Naive thymus-derived CD4-positive, alpha-beta T cell (primary cell): ENCODE results near the gene DEPDC1B. TPM values are rescaled to one million over a fixed set of nuclear protein-coding genes. Genes with fewer than 3 reads are reported as not detected.
"Not testable (repeated sequence)": the region's sequence is repeated elsewhere in the genome, so short reads cannot be mapped to it uniquely, and the experiment has no call there.

Experiments
- ATAC-seq: fragments of 150-1000 bp; cut with Tn5 transposase; 2 replicates; pipeline ENCODE4 v1.10.0; 2021; ENCODE audit warnings: mild to moderate bottlenecking, moderate library complexity
- CTCF ChIA-PET: fragments of 350-600 bp; sonication (Branson Sonifier 250); formaldehyde crosslinking; loops from one replicate; lab custom pipeline; 2021; ENCODE audit warnings: antibody characterized with exemption; lab: Charles Lee
- POLR2A ChIA-PET: fragments of 350-600 bp; sonication (Branson Sonifier 250); formaldehyde crosslinking; loops from one replicate; lab custom pipeline; 2021; ENCODE audit warnings: antibody characterized with exemption, inconsistent platforms; lab: Charles Lee
- DNase-seq, 9 donors: peaks; one replicate each; pipeline versions ENCODE4 v3.0.0 to v3.0.0-alpha.2; 2020 to 2022; ENCODE audit warnings: mixed read lengths in 1 of 9
- H3K27ac ChIP-seq: one replicate; pipeline ENCODE4 v1.7.0; 2013; ENCODE audit warnings: mild to moderate bottlenecking, low read depth, low read length, moderate library complexity
- H3K27me3 ChIP-seq, 2 donors: one replicate each; pipeline ENCODE4 v1.7.0; 2013; ENCODE audit warnings: low read length in 2 of 2, mild to moderate bottlenecking in 2 of 2, moderate library complexity in 2 of 2; ENCODE audit not compliant: control insufficient read depth in 2 of 2, insufficient read depth in 2 of 2
- H3K36me3 ChIP-seq, 3 experiments: 1 replicate in 2 of 3; 2 replicates in 1 of 3; pipeline ENCODE4 v1.7.0; 2013; ENCODE audit warnings: low read length in 3 of 3, mild to moderate bottlenecking in 3 of 3, moderate library complexity in 1 of 3; ENCODE audit not compliant: insufficient read depth in 3 of 3, control insufficient read depth in 2 of 3
- H3K4me1 ChIP-seq, 2 donors: one replicate each; pipeline ENCODE4 v1.7.0; 2013; ENCODE audit warnings: low read length in 2 of 2, mild to moderate bottlenecking in 2 of 2, moderate library complexity in 1 of 2; ENCODE audit not compliant: control insufficient read depth in 2 of 2, insufficient read depth in 2 of 2
- H3K4me3 ChIP-seq: 2 replicates; pipeline ENCODE4 v1.7.0; 2013; ENCODE audit warnings: mild to moderate bottlenecking, low read length
- H3K9me3 ChIP-seq, 3 experiments: 1 replicate in 2 of 3; 2 replicates in 1 of 3; pipeline ENCODE4 v1.7.0; 2013; ENCODE audit warnings: low read length in 3 of 3; ENCODE audit not compliant: control insufficient read depth in 2 of 3
- H3K27ac Mint-ChIP-seq, 9 donors: one replicate each; pipeline ENCODE4 v1.8.0; 2020 to 2022; ENCODE audit warnings: mixed read lengths in 9 of 9, mild to moderate bottlenecking in 8 of 9, moderate library complexity in 5 of 9, inconsistent platforms in 2 of 9
- H3K27me3 Mint-ChIP-seq, 5 donors: one replicate each; pipeline ENCODE4 v1.8.0; 2021 to 2022; ENCODE audit warnings: mixed read lengths in 5 of 5, mild to moderate bottlenecking in 1 of 5
- H3K36me3 Mint-ChIP-seq, 5 donors: one replicate each; pipeline ENCODE4 v1.8.0; 2020 to 2022; ENCODE audit warnings: mixed read lengths in 5 of 5, mild to moderate bottlenecking in 3 of 5, inconsistent platforms in 1 of 5
- H3K4me1 Mint-ChIP-seq, 7 donors: one replicate each; pipeline ENCODE4 v1.8.0; 2020 to 2022; ENCODE audit warnings: mixed read lengths in 7 of 7, mild to moderate bottlenecking in 3 of 7, inconsistent platforms in 1 of 7
- H3K4me3 Mint-ChIP-seq, 10 donors: one replicate each; pipeline ENCODE4 v1.8.0; 2020 to 2022; ENCODE audit warnings: mild to moderate bottlenecking in 10 of 10, mixed read lengths in 10 of 10, moderate library complexity in 6 of 10, inconsistent platforms in 2 of 10
- H3K9me3 Mint-ChIP-seq, 11 donors: one replicate each; pipeline ENCODE4 v1.8.0; 2020 to 2022; ENCODE audit warnings: mixed read lengths in 11 of 11, mild to moderate bottlenecking in 4 of 11, inconsistent platforms in 1 of 11, moderate library complexity in 1 of 11
- intact Hi-C, 2 donors: fragments of 100-400 bp; cut with micrococcal nuclease; formaldehyde crosslinking; loops; one replicate each; pipeline ENCODE4 v1.15.1; 2023
- polyA plus RNA-seq, 2 donors: library from polyadenylated mRNA; unstranded; fragments of 300-500 nt; fragmentation: Illumina TruSeq; gene quantifications; one replicate each; pipeline ENCODE4 v1.2.3, GENCODE V29; 2021
- total RNA-seq, 6 experiments: library from RNA in 5 of 6; stranded (reverse) in 5 of 6; gene quantifications; 1 replicate in 5 of 6; 2 replicates in 1 of 6; pipeline ENCODE4 v1.2.3 and lab custom pipeline; 2021 to 2026

Gene DEPDC1B
- total and polyA plus RNA-seq, 7 experiments from 2014 or later = 0.24 to 24.0 (median 0.31) TPM; not detected in 3

DNA sequence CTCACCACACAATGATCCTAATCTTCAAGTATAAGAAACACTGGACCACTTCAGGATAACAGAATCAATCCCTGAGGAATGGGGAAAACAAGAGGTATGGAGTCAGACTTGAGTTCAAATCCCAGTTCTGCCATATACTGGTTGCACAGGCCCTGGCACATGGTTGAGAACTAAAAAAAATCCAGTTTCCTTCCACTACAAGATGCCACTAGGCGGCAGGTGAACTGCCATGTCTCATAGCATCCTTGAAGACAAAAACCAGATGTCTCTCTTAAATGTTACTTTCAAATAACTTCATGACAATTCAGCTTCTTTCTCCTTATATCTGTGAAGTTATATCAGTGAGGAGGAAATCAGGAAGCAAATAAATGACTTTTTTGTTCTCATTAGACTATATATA lies 11.0 kb downstream of the DEPDC1B start:
- intact Hi-C loops = no loop called here
- Histone ChIP-seq H3K4me3 (no peak overlapping the region), H3K36me3 (no peaks in the 10 kb centered on the region), H3K4me1 (no peaks in the 10 kb centered on the region), H3K27me3 (no peaks in the 10 kb centered on the region), H3K9me3 (no peaks in the 10 kb centered on the region), H3K27ac (no peak overlapping the region)
- POLR2A ChIA-PET = no interaction called here
- Mint-ChIP-seq H3K9me3 (no peaks in the 10 kb centered on the region), H3K27me3 (peaks cover 0 to 9% (median 0%) of the 10 kb centered on the region in 5 donors), H3K27ac (no peak overlapping the region), H3K4me1 (peaks cover 0 to 20% (median 0%) of the 10 kb centered on the region in 7 donors), H3K36me3 (peaks cover 0 to 31% (median 0%) of the 10 kb centered on the region in 5 donors), H3K4me3 (no peak overlapping the region)
- CTCF ChIA-PET = no interaction called here
- no peak for DNase-seq
- ATAC-seq = no peak

DNA sequence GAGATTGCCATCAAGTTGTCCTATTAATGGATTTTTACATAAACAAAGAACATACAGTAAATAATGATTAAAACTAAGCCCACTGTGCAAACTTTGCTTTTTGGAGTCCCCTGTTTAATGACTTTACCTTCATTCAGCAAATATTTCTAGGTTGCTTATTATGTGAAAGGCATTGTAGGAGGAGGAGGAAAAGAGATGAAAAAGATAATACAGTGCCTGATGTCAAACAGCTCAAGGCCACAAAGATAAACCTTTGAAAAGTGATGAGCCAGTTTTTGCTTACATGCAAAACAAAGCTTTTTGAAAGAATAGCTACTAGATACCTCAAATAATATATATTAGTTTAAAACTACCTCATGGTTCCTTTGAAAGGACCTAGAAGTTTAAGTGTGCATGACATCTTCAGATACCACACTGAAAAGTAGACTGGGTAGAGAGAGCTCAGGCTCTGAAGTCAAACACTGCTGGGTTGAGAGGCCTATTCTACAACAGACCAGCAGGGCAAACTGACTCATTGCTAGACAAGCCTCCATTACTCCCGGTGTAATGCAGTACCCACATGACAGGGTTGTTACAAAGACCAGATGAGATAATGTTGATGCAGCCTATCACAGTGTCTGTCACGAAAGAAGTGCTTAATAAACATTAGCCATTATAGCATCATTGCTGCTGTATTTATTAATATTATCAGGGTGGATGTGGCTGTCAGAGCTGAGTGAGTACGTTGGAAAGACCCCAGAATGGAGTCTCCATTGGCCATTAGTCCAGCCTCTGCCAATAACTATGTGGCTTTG lies 11.8 kb downstream of the DEPDC1B start:
- H3K4me1 Mint-ChIP-seq = peaks cover 0 to 26% (median 0%) of the 10 kb centered on the region in 7 donors
- H3K27me3 Mint-ChIP-seq = peaks cover 0 to 9% (median 0%) of the 10 kb centered on the region in 5 donors
- Histone ChIP-seq H3K27ac (no peak overlapping the region), H3K4me1 (peaks cover 0 to 5% of the 10 kb centered on the region in 2 donors), H3K27me3 (no peaks in the 10 kb centered on the region), H3K9me3 (no peaks in the 10 kb centered on the region), H3K4me3 (no peak overlapping the region), H3K36me3 (no peaks in the 10 kb centered on the region)
- CTCF ChIA-PET = no interaction called here
- ATAC-seq (peak; percentile 79), DNase-seq (no peak)
- no peak overlapping the region for H3K4me3 Mint-ChIP-seq
- intact Hi-C loops = no loop called here
- H3K27ac Mint-ChIP-seq = no peak overlapping the region
- POLR2A ChIA-PET = no interaction called here
- no peaks in the 10 kb centered on the region for H3K9me3 Mint-ChIP-seq
- H3K36me3 Mint-ChIP-seq = peaks cover 0 to 31% (median 0%) of the 10 kb centered on the region in 5 donors

- DNase-seq = no peak
- Histone ChIP-seq H3K9me3 (no peaks in the 10 kb centered on the region), H3K36me3 (no peaks in the 10 kb centered on the region), H3K27me3 (no peaks in the 10 kb centered on the region), H3K27ac (no peak overlapping the region), H3K4me1 (peaks cover 0 to 5% of the 10 kb centered on the region in 2 donors), H3K4me3 (no peak overlapping the region)
- Mint-ChIP-seq H3K27ac (peak overlapping the region in 1 of 9 donors; percentile 30), H3K27me3 (peaks cover 0 to under 1% (median 0%) of the 10 kb centered on the region in 5 donors), H3K4me1 (peaks cover 0 to 27% (median 0%) of the 10 kb centered on the region in 7 donors), H3K9me3 (peaks cover 0 to 5% (median 0%) of the 10 kb centered on the region in 11 donors), H3K4me3 (no peak overlapping the region), H3K36me3 (peaks cover 0 to 41% (median 0%) of the 10 kb centered on the region in 5 donors)
- POLR2A ChIA-PET = no interaction called here
- intact Hi-C loops = no loop called here
- CTCF ChIA-PET = interaction anchor here (0.5 to 1.3 kb wide), 2 partner anchors 8 to 245 kb away, joined by 5 read pairs; no protein-coding TSS in a partner anchor
- ATAC-seq = no peak
These were observed 13.8 kb downstream of the DEPDC1B start for GRCh38 chr5:60686157-60686556.

DNA sequence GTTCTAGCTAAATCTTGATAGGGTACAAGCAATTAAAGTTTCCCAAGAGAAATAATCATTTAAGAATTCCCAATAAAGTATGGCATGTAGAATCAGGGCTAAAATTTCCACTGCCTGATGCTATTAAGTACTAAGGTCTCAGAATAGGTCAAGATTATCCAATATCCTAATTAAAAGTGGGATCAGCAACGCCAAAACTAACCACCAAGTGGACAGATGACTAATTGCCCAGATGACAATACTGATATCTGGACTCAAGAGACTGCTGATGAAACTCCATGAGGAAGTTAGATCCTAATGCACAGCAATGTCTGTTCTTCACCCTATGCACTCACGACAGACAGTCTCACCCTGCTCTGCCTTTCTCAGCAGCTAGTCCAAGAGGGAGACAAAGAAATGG lies 14.3 kb downstream of the DEPDC1B start:
- H3K27me3 ChIP-seq = no peaks in the 10 kb centered on the region
- H3K9me3 ChIP-seq = no peaks in the 10 kb centered on the region

DNA sequence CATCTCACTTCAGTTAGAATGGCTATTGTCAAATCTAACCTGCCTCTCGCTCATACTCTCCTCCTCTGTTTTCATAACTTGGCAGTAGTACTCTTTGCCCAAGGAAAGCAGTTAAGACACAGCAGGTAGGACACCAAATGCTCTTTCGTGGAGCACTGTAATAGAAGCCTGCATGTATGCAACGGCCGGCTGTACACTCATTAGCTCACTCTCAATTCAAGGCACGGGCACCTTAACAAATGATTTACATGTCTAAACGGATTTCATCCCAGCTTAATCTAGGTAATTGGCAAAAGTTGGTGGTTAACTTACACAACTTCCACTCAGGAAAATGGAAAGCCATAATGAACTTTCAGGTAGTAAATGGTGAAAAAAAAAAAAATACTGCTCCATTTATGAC lies 14.9 kb downstream of the DEPDC1B start:
- Mint-ChIP-seq H3K4me1 (peaks cover 0 to 31% (median 0%) of the 10 kb centered on the region in 7 donors), H3K27me3 (no peaks in the 10 kb centered on the region), H3K27ac (no peak overlapping the region), H3K4me3 (no peak overlapping the region), H3K9me3 (peaks cover 0 to 5% (median 0%) of the 10 kb centered on the region in 11 donors), H3K36me3 (peaks cover 0 to 44% (median 0%) of the 10 kb centered on the region in 5 donors)
- intact Hi-C loops = no loop called here
- H3K4me1 ChIP-seq = peaks cover 0 to 5% of the 10 kb centered on the region in 2 donors
- no peak for DNase-seq
- POLR2A ChIA-PET = no interaction called here
- CTCF ChIA-PET = interaction anchor here (0.6 kb wide), 1 partner anchor 266 kb away, joined by 4 read pairs; no protein-coding TSS in a partner anchor
- no peaks in the 10 kb centered on the region for H3K36me3 ChIP-seq
- H3K27ac ChIP-seq = no peak overlapping the region
- H3K9me3 ChIP-seq = no peaks in the 10 kb centered on the region
- no peak overlapping the region for H3K4me3 ChIP-seq
- no peaks in the 10 kb centered on the region for H3K27me3 ChIP-seq
- ATAC-seq = no peak

More for the DNA sequence above, 14.3 kb downstream of the DEPDC1B start:
- H3K27ac ChIP-seq = no peak overlapping the region
- H3K36me3 ChIP-seq = no peaks in the 10 kb centered on the region
- no peak overlapping the region for H3K27ac Mint-ChIP-seq
- DNase-seq = no peak
- ATAC-seq = peak; percentile 51
- peaks cover 0 to 44% (median 0%) of the 10 kb centered on the region in 5 donors for H3K36me3 Mint-ChIP-seq
- ChIA-PET CTCF (interaction anchor here (0.6 kb wide), 1 partner anchor 266 kb away, joined by 4 read pairs; no protein-coding TSS in a partner anchor), POLR2A (no interaction called here)
- H3K4me3 Mint-ChIP-seq = no peak overlapping the region
- H3K4me1 ChIP-seq = peaks cover 0 to 5% of the 10 kb centered on the region in 2 donors
- peaks cover 0 to 31% (median 0%) of the 10 kb centered on the region in 7 donors for H3K4me1 Mint-ChIP-seq
- H3K27me3 Mint-ChIP-seq = no peaks in the 10 kb centered on the region
- peaks cover 0 to 5% (median 0%) of the 10 kb centered on the region in 11 donors for H3K9me3 Mint-ChIP-seq
- H3K4me3 ChIP-seq = no peak overlapping the region
- intact Hi-C loops = no loop called here

GRCh38 chr5:60682007-60682406 lies 18.0 kb downstream of the DEPDC1B start:
- H3K27ac Mint-ChIP-seq, intact Hi-C loops, POLR2A ChIA-PET, ATAC-seq, H3K4me3 ChIP-seq, H3K27ac ChIP-seq, H3K27me3 ChIP-seq, H3K36me3 ChIP-seq, CTCF ChIA-PET, H3K27me3 Mint-ChIP-seq, H3K9me3 Mint-ChIP-seq, H3K9me3 ChIP-seq, H3K4me3 Mint-ChIP-seq, DNase-seq, H3K4me1 ChIP-seq: not testable (repeated sequence)
- Mint-ChIP-seq H3K4me1 (peaks cover 0 to 24% (median 0%) of the 10 kb centered on the region in 7 donors), H3K36me3 (peaks cover 0 to 41% (median 0%) of the 10 kb centered on the region in 5 donors)
